Lower leg skin (tissue), 3 donors: ENCODE measurements around the gene CEND1.

Experiments
- CTCF ChIP-seq, 3 donors: fragments of 450-650 bp; IDR thresholded peaks; one replicate each; pipeline ENCODE4 v1.5.1; 2016; ENCODE audit warnings: antibody characterized with exemption in 3 of 3, mild to moderate bottlenecking in 3 of 3, moderate library complexity in 2 of 3
- POLR2A ChIP-seq, 2 donors: fragments of 450-650 bp; IDR thresholded peaks; one replicate each; pipeline ENCODE4 v1.6.1; 2016 to 2017; ENCODE audit warnings: antibody characterized with exemption in 2 of 2, mild to moderate bottlenecking in 1 of 2, moderate library complexity in 1 of 2

- TF ChIP-seq POLR2A (IDR thresholded peaks at IDR 0.05) = no peak
- TF ChIP-seq CTCF (IDR thresholded peaks at IDR 0.05) = no peak
These were observed 13.7 kb downstream of the CEND1 start for GRCh38 chr11:776263-776560.
